HG02870 (cell line): Measurements from ENCODE around the gene GOLGA6L6.
"Not testable (repeated sequence)": the region's sequence is repeated elsewhere in the genome, so short reads cannot be mapped to it uniquely, and the experiment has no call there.

Experiments
- ATAC-seq: cut with Tn5 transposase; IDR thresholded peaks from one replicate; pipeline ENCODE4 v1.9.1; 2021; ENCODE audit warnings: mild to moderate bottlenecking, moderate library complexity; ENCODE audit not compliant: unreplicated experiment

The GOLGA6L6 gene, protein sequence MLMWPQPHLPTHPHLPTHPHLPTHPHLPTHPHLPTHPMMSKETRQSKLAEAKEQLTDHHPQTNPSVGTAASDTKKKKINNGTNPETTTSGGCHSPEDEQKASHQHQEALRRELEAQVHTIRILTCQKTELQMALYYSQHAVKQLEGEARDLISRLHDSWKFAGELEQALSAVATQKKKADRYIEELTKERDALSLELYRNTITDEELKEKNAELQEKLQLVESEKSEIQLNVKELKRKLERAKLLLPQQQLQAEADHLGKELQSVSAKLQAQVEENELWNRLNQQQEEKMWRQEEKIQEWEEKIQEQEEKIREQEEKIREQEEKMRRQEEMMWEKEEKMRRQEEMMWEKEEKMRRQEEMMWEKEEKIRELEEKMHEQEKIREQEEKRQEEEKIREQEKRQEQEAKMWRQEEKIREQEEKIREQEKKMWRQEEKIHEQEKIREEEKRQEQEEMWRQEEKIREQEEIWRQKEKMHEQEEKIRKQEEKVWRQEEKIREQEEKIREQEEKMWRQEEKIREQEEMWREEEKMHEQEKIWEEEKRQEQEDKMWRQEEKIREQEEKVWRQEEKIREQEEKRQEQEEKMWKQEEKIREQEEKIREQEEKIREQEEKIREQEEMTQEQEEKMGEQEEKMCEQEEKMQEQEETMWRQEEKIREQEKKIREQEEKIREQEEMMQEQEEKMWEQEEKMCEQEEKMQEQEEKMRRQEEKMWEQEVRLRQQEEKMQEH

DNA sequence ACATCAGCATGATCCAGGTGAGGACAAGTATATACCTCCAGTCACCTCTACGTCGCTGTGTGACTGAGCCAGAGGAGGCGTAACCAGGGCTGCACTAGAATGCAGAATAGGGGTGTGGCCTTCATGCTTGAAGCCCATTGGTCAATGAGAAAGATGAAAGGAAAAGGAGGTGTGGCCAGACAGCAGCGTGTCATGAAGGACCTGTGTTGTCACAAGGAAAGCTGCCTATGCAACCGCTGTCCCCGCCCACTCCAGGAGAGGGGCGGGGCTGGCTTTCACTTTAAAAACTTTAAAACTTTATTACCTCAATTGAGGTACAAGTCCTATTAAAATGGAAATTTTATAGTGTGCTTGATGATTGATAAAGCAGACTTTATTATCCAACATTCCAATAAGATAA is at the start of gene GOLGA6L6:
Gene GOLGA6L6 (minus strand): TSS at position 101 of the 400 bp plus-strand sequence. CDS start 91 bp downstream, at position 10.
- ATAC-seq, result not testable (repeated sequence)

DNA sequence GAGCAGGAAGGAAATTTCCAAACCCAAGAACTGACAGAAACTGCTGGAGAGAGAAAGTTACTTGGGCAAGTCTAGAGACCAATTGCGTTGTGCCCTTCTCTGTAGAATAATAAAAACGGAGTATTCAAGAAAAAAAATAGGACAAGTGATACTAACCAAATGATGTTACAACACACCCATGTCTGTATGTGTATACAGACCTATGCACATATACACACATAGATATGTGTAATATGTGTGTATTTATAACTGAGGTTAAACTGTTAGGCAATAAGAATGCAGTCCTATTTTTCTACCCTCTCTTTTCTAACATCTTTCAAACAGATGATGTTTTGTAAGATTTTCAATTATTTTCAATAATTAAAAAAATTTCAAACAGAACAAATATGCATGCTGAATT is 48.5 kb upstream of the GOLGA6L6 start:
- ATAC-seq, result not testable (repeated sequence)

DNA sequence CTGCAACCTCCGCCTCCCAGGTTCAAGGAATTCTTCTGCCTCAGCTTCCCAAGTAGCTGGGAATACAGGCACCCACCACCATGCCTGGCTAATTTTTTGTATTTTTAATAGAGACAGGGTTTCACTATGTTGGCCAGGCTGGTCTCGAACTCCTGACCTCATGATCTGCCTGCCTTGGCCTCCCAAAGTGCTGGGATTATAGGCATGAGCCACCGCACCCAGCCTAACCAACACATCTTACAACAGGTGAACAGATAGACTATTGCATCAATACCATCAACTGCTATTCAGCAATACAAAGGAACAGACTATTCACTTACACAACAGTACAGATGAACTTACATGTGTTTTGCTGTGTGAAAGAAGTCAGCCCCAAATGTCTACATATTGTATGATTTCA is 45.2 kb upstream of the GOLGA6L6 start:
- not testable (repeated sequence) for ATAC-seq

DNA sequence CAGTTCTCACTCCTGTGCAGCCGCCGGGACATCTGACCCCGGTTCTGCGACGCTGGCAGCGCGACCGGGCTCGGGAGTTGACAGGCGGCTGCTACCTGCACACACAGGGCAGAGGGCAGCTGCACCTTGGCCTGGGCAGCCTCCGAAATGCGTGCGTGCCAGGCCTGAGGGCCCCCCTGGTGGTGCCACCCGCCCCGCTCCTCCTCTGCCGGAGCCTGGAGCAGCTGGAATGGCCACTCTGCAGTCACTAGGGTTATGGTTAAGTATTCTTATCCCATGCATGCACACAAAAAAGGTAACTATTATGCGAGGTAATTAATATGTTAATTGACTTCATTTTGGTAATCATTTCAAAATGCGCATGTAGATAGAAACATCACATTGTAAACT is 41.1 kb upstream of the GOLGA6L6 start:
- not testable (repeated sequence) for ATAC-seq

DNA sequence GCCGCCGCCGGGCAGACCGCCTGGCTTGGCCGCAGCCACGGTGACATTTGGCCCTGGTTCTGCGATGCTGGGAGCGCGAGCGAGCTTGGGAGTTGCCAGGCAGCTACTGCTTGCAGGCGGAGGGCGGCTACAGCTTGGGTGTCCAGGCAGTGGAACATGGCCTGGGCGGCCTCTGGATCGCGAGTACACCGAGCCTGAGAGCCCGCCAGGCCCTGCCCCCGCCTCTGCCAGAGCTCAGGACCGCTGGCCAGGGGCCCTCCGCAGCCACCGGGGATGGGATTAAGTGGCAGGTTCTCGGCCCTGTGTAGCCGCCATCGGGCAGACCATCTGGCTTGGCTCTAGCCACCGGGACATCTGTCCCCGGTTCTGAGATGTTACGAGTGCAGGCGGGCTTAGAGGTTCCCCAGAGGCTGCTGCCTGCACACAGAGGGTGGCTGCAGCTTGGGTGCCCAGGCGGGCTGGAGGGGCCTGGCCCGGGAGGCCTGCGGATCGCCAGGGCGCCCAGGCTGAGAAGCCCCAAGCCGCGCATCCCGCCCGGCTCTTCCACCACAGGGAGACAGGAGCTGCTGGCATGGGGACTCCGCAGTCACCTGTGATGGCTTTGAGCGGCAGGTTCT is 40.6 kb upstream of the GOLGA6L6 start:
- ATAC-seq, result not testable (repeated sequence)

DNA sequence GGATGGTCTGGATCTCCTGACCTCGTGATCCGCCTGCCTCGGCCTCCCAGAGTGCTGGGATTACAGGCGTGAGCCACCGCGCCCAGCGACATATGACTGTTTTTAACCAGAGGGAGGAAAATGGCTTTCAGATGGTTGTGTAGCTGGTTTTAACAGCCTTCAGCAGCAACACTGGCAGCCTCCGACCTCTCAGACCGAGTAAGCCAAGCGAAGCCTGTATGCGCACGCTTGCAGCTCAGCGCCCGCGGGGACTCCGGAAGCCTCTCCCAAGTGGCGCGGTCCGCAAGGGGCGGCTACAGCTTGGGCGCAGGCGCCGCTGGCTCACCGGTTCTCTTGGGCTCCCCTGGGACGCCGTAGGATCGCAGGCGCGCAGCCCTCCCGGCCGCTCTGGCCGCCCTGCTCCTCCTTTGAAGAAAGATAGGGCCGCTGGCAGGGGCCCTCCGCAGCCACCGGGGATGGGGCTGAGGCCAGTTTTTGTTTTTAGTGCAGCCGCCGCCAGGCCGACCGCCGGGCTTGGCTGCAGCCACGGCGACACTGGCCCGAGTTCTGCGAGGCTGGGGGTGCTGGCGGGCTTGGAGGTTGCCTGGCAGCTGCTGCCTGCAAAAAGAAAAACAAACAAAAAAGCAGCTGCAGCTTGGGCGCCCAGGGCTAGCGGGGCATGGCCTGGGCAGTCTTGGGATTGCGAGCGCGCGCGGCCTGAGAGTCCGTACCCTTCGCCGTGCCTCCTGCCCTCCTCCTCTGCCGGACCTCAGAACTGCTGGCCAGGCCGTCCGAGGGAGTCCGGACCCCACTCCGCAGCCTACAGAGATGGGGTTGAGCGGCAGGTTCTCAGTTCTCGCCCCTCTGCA is 39.9 kb upstream of the GOLGA6L6 start:
- not testable (repeated sequence) for ATAC-seq

DNA sequence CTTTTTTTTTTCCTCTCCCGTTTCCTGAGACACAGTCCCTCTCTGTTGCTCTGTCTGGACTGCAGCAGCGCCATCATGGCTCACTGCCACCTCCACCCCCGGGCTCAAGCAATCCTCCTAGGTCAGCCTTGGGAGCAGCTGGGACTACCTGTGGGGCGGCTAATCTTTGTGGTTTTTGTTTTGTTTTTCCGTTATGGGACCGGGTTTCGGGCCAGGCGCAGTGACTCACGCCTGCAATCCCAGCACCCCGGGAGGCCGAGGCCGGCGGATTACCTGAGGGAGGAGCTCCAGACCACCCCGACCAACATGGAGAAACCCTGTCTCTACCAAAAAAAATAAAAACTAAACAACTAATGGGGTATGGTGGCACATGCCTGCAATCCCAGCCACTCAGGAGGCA is 38.1 kb upstream of the GOLGA6L6 start:
- ATAC-seq, result not testable (repeated sequence)

DNA sequence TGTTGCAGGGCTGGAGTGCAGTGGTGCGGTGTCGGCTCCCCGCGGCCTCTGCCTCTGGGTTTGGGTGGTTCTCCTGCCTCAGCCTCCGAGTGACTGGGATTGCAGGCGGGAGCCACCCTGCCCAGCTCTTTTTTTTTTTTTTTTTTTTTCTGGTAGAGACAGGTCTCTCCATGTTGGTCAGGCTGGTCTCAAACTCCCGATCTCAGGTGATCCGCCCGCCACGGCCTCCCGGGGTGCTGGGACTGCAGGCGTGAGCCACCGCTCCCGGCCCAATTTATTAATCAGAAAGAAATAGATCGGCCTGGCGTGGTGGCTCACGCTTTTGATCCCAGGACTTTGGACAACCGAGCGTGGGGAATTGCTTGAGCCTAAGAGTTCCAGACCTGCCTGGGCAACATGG is 9.7 kb upstream of the GOLGA6L6 start:
- ATAC-seq, result not testable (repeated sequence)

DNA sequence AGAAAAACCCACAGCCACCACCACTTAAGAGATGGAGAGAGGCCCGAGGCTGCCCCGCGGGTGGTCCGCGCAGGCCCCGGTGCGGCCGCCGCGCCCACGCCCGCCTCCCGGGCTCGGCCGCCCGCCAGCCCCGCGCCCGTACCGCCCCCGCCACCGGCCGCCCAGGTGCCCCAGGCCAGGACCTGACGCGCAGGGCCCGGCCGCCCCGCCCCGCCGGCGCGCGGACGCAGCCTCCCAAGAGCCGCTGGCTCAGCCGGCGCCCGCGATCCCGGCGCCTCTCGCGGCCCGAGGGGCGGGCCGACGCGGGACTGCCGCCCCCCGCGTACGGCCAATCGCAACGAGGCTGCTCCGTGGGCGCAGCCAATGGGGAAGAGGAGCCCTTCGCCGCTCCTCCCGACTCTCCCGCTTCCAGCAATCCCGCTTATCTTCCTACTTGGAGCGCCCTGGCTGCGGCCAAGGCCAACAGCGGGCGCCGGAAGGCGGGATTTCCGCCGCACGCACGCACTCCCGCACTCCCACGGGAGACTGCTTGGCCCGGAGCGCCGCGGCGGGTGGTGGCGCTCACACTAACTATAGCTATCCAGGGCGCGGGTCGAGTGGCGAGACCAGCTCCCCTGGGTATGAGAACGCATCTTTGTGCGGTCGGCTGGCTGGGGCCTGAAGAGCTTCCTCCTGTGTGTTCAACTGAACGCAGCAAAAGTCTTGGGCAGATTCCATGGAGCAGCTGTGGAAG is 35.5 kb downstream of the GOLGA6L6 start:
- not testable (repeated sequence) for ATAC-seq

DNA sequence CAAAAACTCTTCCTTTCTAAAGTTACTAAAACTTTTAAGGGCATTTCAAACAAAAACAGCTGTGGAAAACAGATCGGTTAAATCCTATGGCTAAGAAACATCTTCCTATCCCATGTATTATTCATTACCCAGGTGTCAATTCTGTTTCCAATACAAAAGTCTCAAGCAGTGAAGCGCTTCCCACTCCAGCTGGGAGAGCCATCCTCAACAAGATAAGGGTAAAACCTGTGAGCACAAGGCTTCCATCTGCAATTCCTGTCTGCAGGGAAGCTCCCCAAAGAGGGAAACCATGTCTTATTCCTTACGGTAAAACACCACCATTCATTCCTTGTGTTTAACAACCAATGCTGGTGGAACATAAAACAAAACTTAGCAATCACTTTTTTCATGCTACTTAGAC is 38.8 kb downstream of the GOLGA6L6 start:
- not testable (repeated sequence) for ATAC-seq

DNA sequence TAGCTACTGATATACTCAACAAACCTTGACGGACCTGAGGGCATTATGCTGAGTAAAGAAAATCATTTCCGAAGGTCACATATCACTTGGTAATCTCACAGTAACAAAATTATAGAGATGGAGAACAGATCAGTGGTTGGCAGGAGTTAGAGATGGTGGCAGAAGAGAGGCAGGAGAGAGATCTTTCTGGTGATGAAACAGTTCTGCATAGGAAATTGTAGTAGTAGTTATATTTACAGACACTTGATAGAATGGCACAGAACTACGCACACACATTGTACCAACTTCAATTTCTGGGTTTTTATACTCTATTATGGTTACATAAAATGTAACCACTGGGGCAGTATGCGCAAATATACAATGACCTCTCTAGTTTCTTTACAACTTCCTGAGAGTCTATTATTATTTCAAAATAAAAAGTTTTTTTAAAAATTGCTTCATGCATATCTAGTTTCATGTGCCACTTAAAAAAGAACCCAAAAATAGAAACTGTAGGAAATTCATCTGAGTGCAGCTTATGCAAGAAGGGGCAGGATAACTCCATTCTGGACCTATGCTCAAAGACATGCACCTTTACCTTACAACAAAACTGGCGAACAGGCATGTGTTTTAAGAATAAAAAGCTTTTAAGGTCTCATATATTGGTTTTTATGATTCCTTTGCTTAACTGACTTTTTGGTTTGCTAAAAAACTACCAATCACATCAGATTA is 39.9 kb downstream of the GOLGA6L6 start:
- ATAC-seq, result not testable (repeated sequence)

DNA sequence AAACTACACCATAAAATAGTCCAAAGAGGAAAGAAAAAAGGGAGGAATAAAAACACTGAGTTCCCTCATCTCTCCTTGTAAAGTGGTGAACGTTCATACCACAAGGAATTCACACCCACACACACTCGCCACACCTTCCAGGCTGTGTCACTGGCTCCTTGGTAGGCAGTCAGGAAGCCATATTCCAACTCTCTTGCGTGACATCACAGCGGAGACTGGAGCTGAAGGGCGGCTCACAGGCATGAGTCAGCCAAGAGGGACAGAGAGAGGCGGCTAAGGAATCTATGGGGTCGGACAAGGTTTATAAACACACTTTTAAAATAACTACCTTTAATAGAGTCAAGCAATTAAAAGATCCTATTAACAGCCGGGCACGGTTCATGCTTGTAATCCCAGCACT is 43.8 kb downstream of the GOLGA6L6 start:
- ATAC-seq, result not testable (repeated sequence)

DNA sequence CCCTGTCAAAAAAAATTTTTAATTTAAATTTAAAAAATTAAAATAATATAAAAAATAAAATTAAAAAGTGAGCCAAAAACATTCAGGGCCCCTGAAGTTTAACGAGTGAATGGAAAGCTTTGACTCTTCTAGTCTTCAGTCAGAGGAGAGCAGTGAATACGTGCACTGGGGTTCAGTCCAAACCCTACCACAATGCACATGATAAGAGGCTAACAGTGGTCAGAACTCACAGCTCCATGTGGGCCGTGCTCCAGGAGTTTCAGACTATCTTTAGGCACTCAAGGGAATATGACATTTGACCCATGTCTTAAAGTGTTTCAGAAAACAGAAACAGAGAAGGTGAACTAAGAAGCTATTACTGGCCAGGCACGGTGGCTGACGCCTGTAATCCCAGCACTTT is 48.6 kb downstream of the GOLGA6L6 start:
- not testable (repeated sequence) for ATAC-seq

DNA sequence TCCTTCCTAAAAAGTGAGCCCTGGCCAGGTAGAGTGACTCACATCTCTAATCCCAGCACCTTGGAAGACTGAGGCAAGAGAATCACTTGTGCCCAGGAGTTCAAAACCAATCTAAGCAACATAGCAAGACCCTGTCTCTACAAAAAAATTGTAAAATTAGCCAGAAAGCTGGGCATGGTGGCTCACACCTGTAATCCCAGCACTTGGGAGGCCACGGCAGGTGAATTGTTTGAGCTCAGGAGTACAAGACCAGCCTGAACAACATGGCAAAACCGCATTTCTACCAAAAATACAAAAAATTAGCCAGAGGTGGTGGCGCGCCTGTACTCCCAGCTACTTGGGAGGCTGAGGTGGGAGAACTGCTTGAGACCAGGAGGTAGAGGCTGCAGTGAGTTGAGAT is 49.0 kb downstream of the GOLGA6L6 start:
- ATAC-seq, result not testable (repeated sequence)

DNA sequence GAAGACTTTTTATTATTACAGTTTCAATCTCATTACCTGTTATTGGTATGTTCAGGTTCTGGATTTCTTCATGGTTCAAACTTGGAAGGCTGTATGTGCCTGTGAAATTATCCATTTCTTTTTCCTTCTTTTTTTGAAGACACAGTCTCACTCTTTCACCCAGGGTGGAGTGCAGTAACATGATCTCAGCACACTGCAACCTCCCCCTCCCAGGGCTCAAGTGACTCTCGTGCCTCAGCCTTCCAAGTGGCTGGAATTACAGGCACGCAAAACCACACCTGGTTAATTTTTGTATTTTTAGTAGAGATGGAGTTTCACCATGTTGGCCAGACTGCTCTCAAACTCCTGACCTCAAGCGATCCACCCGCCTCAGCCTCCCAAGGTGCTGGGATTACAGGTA is 52.3 kb downstream of the GOLGA6L6 start:
- not testable (repeated sequence) for ATAC-seq
